IMR-90 (cell line): ENCODE results near the gene LTO1. TPM values are rescaled to one million over a fixed set of nuclear protein-coding genes. Genes with fewer than 3 reads are reported as not detected.

Experiments
- ATAC-seq: fragments of 200-7000 bp; cut with Tn5 transposase; 2 replicates; pipeline ENCODE4 v1.9.1; 2020; ENCODE audit warnings: low read depth, mild to moderate bottlenecking, moderate library complexity
- BruUV-seq: library from RNA; stranded (reverse); fragments of 400-500 nt; replicated peaks from 2 replicates; lab custom pipeline; 2021; lab: Mats Ljungman, UMichigan
- CTCF ChIA-PET: fragments of 300-600 bp; formaldehyde crosslinking; extraction: SDS; loops from one replicate; lab custom pipeline; 2021; ENCODE audit warnings: antibody characterized with exemption; lab: Yijun Ruan, JAX
- POLR2A ChIA-PET: fragments of 300-600 bp; sonication (Branson Sonifier 250); formaldehyde crosslinking; loops from one replicate; lab custom pipeline; 2022; ENCODE audit warnings: antibody characterized with exemption; ENCODE audit not compliant: unreplicated experiment; lab: Charles Lee
- DNase-seq: peaks from one replicate; pipeline ENCODE4 v3.0.0; 2013
- H2AFZ ChIP-seq: replicated peaks from 2 replicates; pipeline ENCODE3; 2013; ENCODE audit warnings: low read length, mild to moderate bottlenecking; ENCODE audit not compliant: poor library complexity
- H2AK5ac ChIP-seq: 2 replicates; pipeline ENCODE4 v1.6.1; 2013; ENCODE audit warnings: low read depth, low read length, inconsistent platforms
- H2AK9ac ChIP-seq: replicated peaks from 2 replicates; pipeline ENCODE3; 2013; ENCODE audit warnings: mild to moderate bottlenecking, low read depth, low read length, moderate library complexity; ENCODE audit not compliant: poor library complexity
- H2BK120ac ChIP-seq: 2 replicates; pipeline ENCODE4 v1.6.1; 2013; ENCODE audit warnings: low read depth, low read length, inconsistent platforms
- H2BK15ac ChIP-seq: 3 replicates; pipeline ENCODE4 v1.6.1; 2013; ENCODE audit warnings: low read depth, low read length, inconsistent platforms
- H2BK20ac ChIP-seq: 2 replicates; pipeline ENCODE4 v1.6.1; 2013; ENCODE audit warnings: low read depth, mild to moderate bottlenecking, inconsistent platforms, low read length, moderate library complexity
- H2BK5ac ChIP-seq: 2 replicates; pipeline ENCODE4 v1.6.1; 2013; ENCODE audit warnings: mild to moderate bottlenecking, low read depth, low read length, inconsistent platforms; ENCODE audit not compliant: poor library complexity, severe bottlenecking
- H3K14ac ChIP-seq: replicated peaks from 2 replicates; pipeline ENCODE4 v1.6.1; 2013; ENCODE audit warnings: low read depth, low read length, inconsistent platforms
- H3K18ac ChIP-seq: 2 replicates; pipeline ENCODE4 v1.6.1; 2013; ENCODE audit warnings: low read depth, low read length, control low read depth
- H3K23ac ChIP-seq: 2 replicates; pipeline ENCODE4 v1.6.1; 2013; ENCODE audit warnings: low read depth, low read length, inconsistent platforms
- H3K27ac ChIP-seq: 2 replicates; pipeline ENCODE4 v1.5.1; 2013; ENCODE audit warnings: mild to moderate bottlenecking, control low read depth, low read length; ENCODE audit not compliant: insufficient read depth
- H3K27me3 ChIP-seq: 2 replicates; pipeline ENCODE4 v1.6.1; 2013; ENCODE audit warnings: low read length; ENCODE audit not compliant: control insufficient read depth, insufficient read depth
- H3K36me3 ChIP-seq: 2 replicates; pipeline ENCODE4 v1.6.1; 2013; ENCODE audit warnings: low read length, mixed read lengths; ENCODE audit not compliant: control insufficient read depth, insufficient read depth
- H3K4ac ChIP-seq: 2 replicates; pipeline ENCODE4 v1.6.1; 2013; ENCODE audit warnings: low read depth, low read length, inconsistent platforms
- H3K4me1 ChIP-seq: 2 replicates; pipeline ENCODE4 v1.6.1; 2013; ENCODE audit warnings: low read length, mixed read lengths; ENCODE audit not compliant: control insufficient read depth, insufficient read depth
- H3K4me2 ChIP-seq: 2 replicates; pipeline ENCODE4 v1.6.1; 2013; ENCODE audit warnings: low read depth, mild to moderate bottlenecking, control low read depth, low read length, moderate library complexity
- H3K4me3 ChIP-seq: 2 replicates; pipeline ENCODE4 v1.5.1; 2013; ENCODE audit warnings: low read depth, mild to moderate bottlenecking, control low read depth, low read length, moderate library complexity; ENCODE audit not compliant: insufficient read depth
- H3K56ac ChIP-seq: 2 replicates; pipeline ENCODE4 v1.6.1; 2013; ENCODE audit warnings: low read length, inconsistent platforms; ENCODE audit not compliant: insufficient read depth; ENCODE audit errors: extremely low read depth
- H3K79me1 ChIP-seq, 2 experiments: 2 replicates each; pipeline ENCODE4 v1.6.1; 2013; ENCODE audit warnings: low read length in 2 of 2, inconsistent platforms in 1 of 2, low read depth in 1 of 2
- H3K9ac ChIP-seq: 2 replicates; pipeline ENCODE4 v1.6.1; 2013; ENCODE audit warnings: low read depth, low read length, control low read depth
- H3K9me1 ChIP-seq: 2 replicates; pipeline ENCODE4 v1.6.1; 2013; ENCODE audit warnings: low read length, inconsistent platforms; ENCODE audit not compliant: insufficient read depth
- H3K9me3 ChIP-seq: 2 replicates; pipeline ENCODE4 v1.6.1; 2013; ENCODE audit warnings: low read length; ENCODE audit not compliant: control insufficient read depth, insufficient read depth
- H4K20me1 ChIP-seq: 2 replicates; pipeline ENCODE4 v1.6.1; 2013; ENCODE audit warnings: low read length, inconsistent platforms; ENCODE audit not compliant: insufficient read depth
- H4K5ac ChIP-seq: 2 replicates; pipeline ENCODE4 v1.6.1; 2013; ENCODE audit warnings: mild to moderate bottlenecking, low read depth, low read length, control low read depth
- H4K8ac ChIP-seq, 2 experiments: 2 replicates each; pipeline ENCODE4 v1.6.1; 2013; ENCODE audit warnings: low read depth in 2 of 2, low read length in 2 of 2, control low read depth in 1 of 2, inconsistent platforms in 1 of 2
- H4K91ac ChIP-seq: 2 replicates; pipeline ENCODE4 v1.6.1; 2013; ENCODE audit warnings: low read depth, low read length, inconsistent platforms; ENCODE audit not compliant: insufficient read depth
- CTCF ChIP-seq: conservative IDR thresholded peaks from 2 replicates; pipeline ENCODE4 v1.5.1; 2012; ENCODE audit warnings: mild to moderate bottlenecking, low read depth, low read length, improper control_type of control experiment
- FOS ChIP-seq: fragments of 150-350 bp; IDR thresholded peaks from 2 replicates; pipeline ENCODE4 v1.6.1; 2016; ENCODE audit warnings: low read depth, low read length
- MXI1 ChIP-seq: IDR thresholded peaks from 2 replicates; pipeline ENCODE4 v1.6.1; 2012; ENCODE audit warnings: low read depth, mild to moderate bottlenecking, low read length, moderate library complexity, borderline replicate concordance
- USF2 ChIP-seq: fragments of 150-350 bp; IDR thresholded peaks from 2 replicates; pipeline ENCODE4 v1.6.1; 2017; ENCODE audit warnings: mild to moderate bottlenecking, antibody characterized with exemption, low read length, low read depth
- WGBS, 2 experiments: methylation state at CpG; one replicate each; pipeline versions ENCODE4 v1.1.5 to v1.1.7; 2013; ENCODE audit warnings: missing lambda C conversion rate in 2 of 2; ENCODE audit not compliant: insufficient read length in 1 of 2; ENCODE audit errors: extremely low coverage in 2 of 2; 5-methylcytosine and 5-hydroxymethylcytosine counted together
- dilution Hi-C: fragments of 300-500 bp; cut with HindIII; formaldehyde crosslinking; loops from one replicate; pipeline ENCODE4 v1.14.3; 2018; ENCODE audit warnings: low sequenced_read_pairs; ENCODE audit not compliant: unreplicated experiment
- in situ Hi-C: fragments of 300-500 bp; cut with MboI; formaldehyde crosslinking; loops from 3 replicates; pipeline ENCODE4 v1.14.3; 2019; ENCODE audit warnings: low sequenced_read_pairs, inconsistent platforms, mixed read lengths
- intact Hi-C: fragments of 100-400 bp; cut with micrococcal nuclease; formaldehyde crosslinking; loops from 2 replicates; pipeline ENCODE4 v1.10.0; 2022
- polyA plus RNA-seq, 3 experiments: library from polyadenylated mRNA; depleted of rRNA; stranded (reverse); fragments of >200 nt; gene quantifications; 2 replicates each; pipeline ENCODE4 v1.2.3, GENCODE V29; 2012; ENCODE audit warnings: low replicate concordance in 1 of 3
- total RNA-seq: library from RNA; depleted of rRNA; stranded (reverse); fragments of >200 nt; gene quantifications from 2 replicates; pipeline ENCODE4 v1.2.3, GENCODE V29; 2012

Gene LTO1
- total and polyA plus RNA-seq, 2 of the 4 experiments (the other 2 are of a cell fraction) = 8.2 to 23.5 TPM

- no peak overlapping the region for H2BK20ac ChIP-seq
- peak overlapping the region; percentile 8; the same call in 1 of the 2 replicates for H4K5ac ChIP-seq
- peak overlapping the region; percentile 85 to 93; a peak in 3 of 4 replicates for H4K8ac ChIP-seq
- peak overlapping the region; percentile 90 for H3K4me3 ChIP-seq
- peak overlapping the region; percentile 18; the same call in 1 of the 2 replicates for H3K23ac ChIP-seq
- in situ Hi-C loops = loop anchor here (5.0 to 25.0 kb wide), 3 partner anchors 567 to 1062 kb away; no protein-coding TSS in a partner anchor
- H4K91ac ChIP-seq = peak overlapping the region; percentile 89; the same call in 1 of the 2 replicates
- no peaks in the 10 kb centered on the region for H3K27me3 ChIP-seq
- H3K56ac ChIP-seq = peak overlapping the region; percentile 73
- H3K27ac ChIP-seq = peak overlapping the region; percentile 91
- ATAC-seq (peak; percentile 52), DNase-seq (peak; percentile 92)
- POLR2A ChIA-PET = interaction anchor here (0.5 kb wide), 1 partner anchor 13 kb away, joined by 5 read pairs; no protein-coding TSS in a partner anchor
- peak overlapping the region; percentile 96 for H2AK9ac ChIP-seq
- no peak overlapping the region for H3K18ac ChIP-seq
- CTCF ChIA-PET = interaction anchor here (0.5 to 0.9 kb wide), 2 partner anchors 399 to 573 kb away, joined by 5 to 6 read pairs; no protein-coding TSS in a partner anchor
- H2BK15ac ChIP-seq = no peak overlapping the region
- H2BK5ac ChIP-seq = peak overlapping the region; percentile 82
- peak overlapping the region; percentile 91 for H2AK5ac ChIP-seq
- intact Hi-C loops = no loop called here
- H3K4me2 ChIP-seq = peak overlapping the region; percentile 99
- dilution Hi-C loops = no loop called here
- H2BK120ac ChIP-seq = peak overlapping the region; percentile 1; the same call in 1 of the 2 replicates
- no peaks in the 10 kb centered on the region; the same call in 1 of the 2 replicates for H3K9me1 ChIP-seq
- peaks cover 23% of the 10 kb centered on the region for H4K20me1 ChIP-seq
- no TSS peak for BruUV-seq
- TF ChIP-seq FOS (peak; percentile 68), CTCF (no peak), MXI1 (no peak), USF2 (no peak)
- peak overlapping the region; percentile 95 for H3K4ac ChIP-seq
- 10% methylated on average over 2 of the region's 18 CpGs; no CpG with 5 or more reads in 1 of the 2 experiments for WGBS, 2 experiments
- H3K14ac ChIP-seq = peak overlapping the region; percentile 99
- no peaks in the 10 kb centered on the region for H3K9me3 ChIP-seq
- H3K9ac ChIP-seq = peak overlapping the region; percentile 95
- H3K36me3 ChIP-seq = peaks cover 12% of the 10 kb centered on the region
- H2AFZ ChIP-seq = peak overlapping the region; percentile 94
- H3K79me1 ChIP-seq = peaks cover 11 to 44% of the 10 kb centered on the region in 2 experiments; a peak in 3 of 4 replicates
- peaks cover 7% of the 10 kb centered on the region for H3K4me1 ChIP-seq
These were observed 777 bp downstream of the LTO1 start for GRCh38 chr11:69674267-69674885.
